Endothelial cell of umbilical vein (primary cell): ENCODE results near the gene DNAH10. TPM values are rescaled to one million over a fixed set of nuclear protein-coding genes. Genes with fewer than 3 reads are reported as not detected.

Source experiments
- BruUV-seq: library from RNA; stranded (reverse); fragments of 400-500 nt; replicated peaks from 2 replicates; lab custom pipeline; 2021; lab: Mats Ljungman, UMichigan
- CTCF ChIA-PET: fragments of 300-600, 350-600 bp; sonication (Branson Sonifier 250); formaldehyde crosslinking; loops from one replicate; lab custom pipeline; 2021; ENCODE audit warnings: antibody characterized with exemption, inconsistent platforms; lab: Charles Lee
- POLR2A ChIA-PET: fragments of 300-600, 350-600 bp; sonication (Branson Sonifier 250); formaldehyde crosslinking; loops from one replicate; lab custom pipeline; 2021; ENCODE audit warnings: antibody characterized with exemption, inconsistent platforms; lab: Charles Lee
- DNase-seq: peaks from one replicate; pipeline ENCODE4 v3.0.0-alpha.2; 2011; ENCODE audit warnings: low read depth, low spot score
- FAIRE-seq: peaks from 2 replicates; lab custom pipeline; 2011; peaks lifted over from hg19 to GRCh38; lab: Jason Lieb, UNC
- H2AFZ ChIP-seq: 2 replicates; pipeline ENCODE4 v1.6.0; 2012; ENCODE audit warnings: low read depth, low read length, control low read depth, inconsistent platforms
- H3K27ac ChIP-seq: 2 replicates; pipeline ENCODE4 v1.5.1; 2011; ENCODE audit warnings: low read depth, mild to moderate bottlenecking, control low read depth, low read length, moderate library complexity; ENCODE audit not compliant: insufficient read depth
- H3K27me3 ChIP-seq, 2 experiments: 2 replicates each; pipeline versions ENCODE4 v1.6.0 to v1.6.1; 2011; ENCODE audit warnings: low read length in 2 of 2, mixed read lengths in 1 of 2; ENCODE audit not compliant: control insufficient read depth in 2 of 2, insufficient read depth in 2 of 2
- H3K36me3 ChIP-seq, 2 experiments: 2 replicates in 1 of 2; 3 replicates in 1 of 2; pipeline ENCODE4 v1.5.1; 2011; ENCODE audit warnings: low read length in 2 of 2, mild to moderate bottlenecking in 1 of 2, moderate library complexity in 1 of 2; ENCODE audit not compliant: control insufficient read depth in 2 of 2, insufficient read depth in 2 of 2; ENCODE audit errors: extremely low read depth in 1 of 2
- H3K4me1 ChIP-seq: 3 replicates; pipeline ENCODE4 v1.5.1; 2011; ENCODE audit warnings: mild to moderate bottlenecking, low read length; ENCODE audit not compliant: control insufficient read depth, insufficient read depth; ENCODE audit errors: extremely low read depth
- H3K4me2 ChIP-seq: 2 replicates; pipeline ENCODE4 v1.6.1; 2011; ENCODE audit warnings: low read length, control low read depth, mixed read lengths; ENCODE audit not compliant: insufficient read depth
- H3K4me3 ChIP-seq, 3 experiments: fragments of 200-600 bp in 1 of 3; sonication (generic), shearing (Covaris generic) in 1 of 3; replicated peaks in 1 of 3; 2 replicates each; pipeline ENCODE4 v1.5.1; 2011 to 2016; ENCODE audit warnings: control low read depth in 3 of 3, low read length in 3 of 3, mild to moderate bottlenecking in 2 of 3, inconsistent platforms in 1 of 3, low read depth in 1 of 3, moderate library complexity in 1 of 3; ENCODE audit not compliant: insufficient read depth in 1 of 3
- H3K79me2 ChIP-seq: 2 replicates; pipeline ENCODE4 v1.6.0; 2012; ENCODE audit warnings: low read length, inconsistent platforms; ENCODE audit not compliant: control insufficient read depth, insufficient read depth
- H3K9ac ChIP-seq: replicated peaks from 2 replicates; pipeline ENCODE3; 2011; ENCODE audit warnings: low read length, control low read depth; ENCODE audit not compliant: insufficient read depth; ENCODE audit errors: extremely low read depth
- H3K9me1 ChIP-seq: replicated peaks from 3 replicates; pipeline ENCODE4 v1.6.0; 2011; ENCODE audit warnings: mild to moderate bottlenecking, low read length; ENCODE audit not compliant: control insufficient read depth, insufficient read depth; ENCODE audit errors: extremely low read depth
- H3K9me3 ChIP-seq: replicated peaks from 2 replicates; pipeline ENCODE4 v1.5.1; 2012; ENCODE audit warnings: low read length, inconsistent platforms; ENCODE audit not compliant: control insufficient read depth, insufficient read depth
- H4K20me1 ChIP-seq: replicated peaks from 2 replicates; pipeline ENCODE3; 2011; ENCODE audit warnings: mild to moderate bottlenecking, low read length; ENCODE audit not compliant: control insufficient read depth, insufficient read depth; ENCODE audit errors: extremely low read depth
- EZH2 ChIP-seq: IDR thresholded peaks from 2 replicates; pipeline ENCODE4 v1.6.1; 2012; ENCODE audit warnings: borderline replicate concordance, low read depth, mild to moderate bottlenecking, moderate library complexity, low read length, inconsistent platforms; ENCODE audit not compliant: severe bottlenecking
- FOS ChIP-seq: IDR thresholded peaks from 2 replicates; pipeline ENCODE4 v1.6.1; 2011; ENCODE audit warnings: mild to moderate bottlenecking, low read length, moderate library complexity, borderline replicate concordance; ENCODE audit not compliant: insufficient read depth
- MYC ChIP-seq: IDR thresholded peaks from one replicate; pipeline ENCODE4 v1.6.1; 2011; ENCODE audit warnings: mild to moderate bottlenecking, low read depth, low read length
- dilution Hi-C: fragments of 300-500 bp; cut with MboI; formaldehyde crosslinking; loops from one replicate; pipeline ENCODE4 v1.15.0; 2019; ENCODE audit warnings: low sequenced_read_pairs; ENCODE audit not compliant: extremely low pct_ligation_motif_present
- intact Hi-C: fragments of 100-400 bp; cut with micrococcal nuclease; formaldehyde crosslinking; loops from one replicate; pipeline ENCODE4 v1.10.0; 2022
- polyA plus RNA-seq, 4 experiments: library from polyadenylated mRNA; depleted of rRNA in 3 of 4; stranded (reverse) in 3 of 4; unstranded in 1 of 4; fragments of >200 nt; gene quantifications; 2 replicates each; pipeline versions ENCODE4 v1.2.1 to v1.2.3, GENCODE V29; 2011 to 2012; ENCODE audit warnings: missing spikeins in 1 of 4
- total RNA-seq: library from RNA; stranded (reverse); gene quantifications from 2 replicates; pipeline ENCODE4 v1.2.3, GENCODE V29; 2021
- TF ChIP-seq, protein P1 (sequence below): IDR thresholded peaks from 2 replicates; pipeline ENCODE4 v1.6.1; 2011; ENCODE audit not compliant: insufficient read depth, insufficient read length
- TF ChIP-seq, protein P2 (sequence below), 2 donors: IDR thresholded peaks; 1 replicate in 1 of 2; 2 replicates in 1 of 2; pipeline ENCODE4 v1.5.1; 2011; ENCODE audit warnings: low read length in 2 of 2, mild to moderate bottlenecking in 2 of 2, moderate library complexity in 2 of 2, control low read depth in 1 of 2, inconsistent platforms in 1 of 2, low read depth in 1 of 2; ENCODE audit not compliant: insufficient read depth in 1 of 2; ENCODE audit errors: extremely low read depth in 1 of 2

Gene DNAH10
- total and polyA plus RNA-seq, 2 donors (not counting 3 experiments of a cell fraction or from before 2014, with no cell fraction given) = 0.04 to 0.31 TPM

DNA sequence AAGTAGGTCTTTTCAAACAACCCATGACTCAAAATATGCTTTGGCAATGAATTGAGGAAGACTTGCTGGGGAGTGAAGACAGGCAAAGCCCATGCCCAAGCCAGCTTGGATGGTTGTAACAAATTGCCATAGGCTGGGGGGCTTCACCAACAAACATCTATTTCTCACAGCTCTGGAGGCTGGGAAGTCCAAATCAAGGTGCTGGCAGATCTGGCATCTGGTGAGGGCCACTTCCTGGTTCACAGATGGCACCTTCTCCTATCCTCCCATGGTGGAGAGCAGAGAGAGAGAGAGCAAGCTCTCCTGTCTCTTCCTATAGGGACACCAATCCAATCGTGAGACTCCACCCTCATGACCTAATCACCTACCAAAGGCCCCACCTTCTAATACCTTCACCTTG, 11.3 kb downstream of the DNAH10 start:
- DNase-seq = no peak
- Histone ChIP-seq H3K9ac (no peak overlapping the region), H2AFZ (no peak overlapping the region), H3K4me1 (no peaks in the 10 kb centered on the region), H4K20me1 (no peaks in the 10 kb centered on the region), H3K27ac (no peak overlapping the region), H3K36me3 (no peaks in the 10 kb centered on the region), H3K27me3 (peaks cover 6 to 9% of the 10 kb centered on the region in 2 experiments), H3K9me3 (no peaks in the 10 kb centered on the region), H3K4me3 (no peak overlapping the region), H3K79me2 (no peaks in the 10 kb centered on the region), H3K9me1 (no peaks in the 10 kb centered on the region), H3K4me2 (no peak overlapping the region)
- intact Hi-C loops (no loop called here), dilution Hi-C loops (no loop called here)
- ChIA-PET CTCF (no interaction called here), POLR2A (no interaction called here)
- TF ChIP-seq MYC (no peak), EZH2 (no peak), FOS (no peak)
- TF ChIP-seq, protein P1, sequence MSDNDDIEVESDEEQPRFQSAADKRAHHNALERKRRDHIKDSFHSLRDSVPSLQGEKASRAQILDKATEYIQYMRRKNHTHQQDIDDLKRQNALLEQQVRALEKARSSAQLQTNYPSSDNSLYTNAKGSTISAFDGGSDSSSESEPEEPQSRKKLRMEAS = no peak
- no peak for FAIRE-seq
- BruUV-seq = no TSS peak

DNA sequence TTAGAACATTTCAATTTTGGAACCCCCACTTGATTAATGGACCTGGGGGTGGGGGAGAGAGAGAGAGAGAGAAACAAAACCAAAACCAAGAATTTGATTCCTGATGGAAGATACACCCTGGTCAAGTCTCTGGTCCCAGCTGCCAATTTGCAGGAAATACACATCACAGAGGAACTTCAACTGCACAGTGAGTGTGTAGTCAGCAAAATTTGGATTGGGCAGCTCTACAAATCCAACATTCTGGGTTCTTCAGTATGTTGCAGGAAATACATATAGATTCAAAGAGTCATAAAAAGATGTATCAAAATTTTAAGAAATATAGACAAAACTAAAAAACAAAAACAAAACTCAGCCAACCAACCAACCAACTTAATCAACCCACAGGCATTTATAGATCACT, 17.4 kb downstream of the DNAH10 start:
- H3K36me3 ChIP-seq = no peaks in the 10 kb centered on the region
- peaks cover 0 to 3% of the 10 kb centered on the region in 2 experiments for H3K27me3 ChIP-seq
- H3K9me3 ChIP-seq = no peaks in the 10 kb centered on the region
- no peak overlapping the region for H3K4me3 ChIP-seq
- no peaks in the 10 kb centered on the region for H3K79me2 ChIP-seq
- no peak overlapping the region for H3K9ac ChIP-seq
- FAIRE-seq (no peak), DNase-seq (no peak)
- H3K4me2 ChIP-seq = no peak overlapping the region
- H3K4me1 ChIP-seq = no peaks in the 10 kb centered on the region
- no peak overlapping the region for H2AFZ ChIP-seq
- H3K9me1 ChIP-seq = no peaks in the 10 kb centered on the region
- H3K27ac ChIP-seq = no peak overlapping the region
- dilution Hi-C loops = no loop called here
- intact Hi-C loops = no loop called here
- ChIA-PET POLR2A (no interaction called here), CTCF (interaction anchor here (0.6 to 1.3 kb wide), 3 partner anchors 9 to 263 kb away, joined by 3 to 4 read pairs (median 4); no protein-coding TSS in a partner anchor)
- no TSS peak for BruUV-seq
- TF ChIP-seq, protein P2, sequence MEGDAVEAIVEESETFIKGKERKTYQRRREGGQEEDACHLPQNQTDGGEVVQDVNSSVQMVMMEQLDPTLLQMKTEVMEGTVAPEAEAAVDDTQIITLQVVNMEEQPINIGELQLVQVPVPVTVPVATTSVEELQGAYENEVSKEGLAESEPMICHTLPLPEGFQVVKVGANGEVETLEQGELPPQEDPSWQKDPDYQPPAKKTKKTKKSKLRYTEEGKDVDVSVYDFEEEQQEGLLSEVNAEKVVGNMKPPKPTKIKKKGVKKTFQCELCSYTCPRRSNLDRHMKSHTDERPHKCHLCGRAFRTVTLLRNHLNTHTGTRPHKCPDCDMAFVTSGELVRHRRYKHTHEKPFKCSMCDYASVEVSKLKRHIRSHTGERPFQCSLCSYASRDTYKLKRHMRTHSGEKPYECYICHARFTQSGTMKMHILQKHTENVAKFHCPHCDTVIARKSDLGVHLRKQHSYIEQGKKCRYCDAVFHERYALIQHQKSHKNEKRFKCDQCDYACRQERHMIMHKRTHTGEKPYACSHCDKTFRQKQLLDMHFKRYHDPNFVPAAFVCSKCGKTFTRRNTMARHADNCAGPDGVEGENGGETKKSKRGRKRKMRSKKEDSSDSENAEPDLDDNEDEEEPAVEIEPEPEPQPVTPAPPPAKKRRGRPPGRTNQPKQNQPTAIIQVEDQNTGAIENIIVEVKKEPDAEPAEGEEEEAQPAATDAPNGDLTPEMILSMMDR (IDR thresholded peaks at IDR 0.05; ENCODE audit: extremely low read depth in 1 of 2, insufficient read depth in 1 of 2, low read depth in 1 of 2, low read length in 2 of 2) = no peak
- TF ChIP-seq EZH2 (no peak), FOS (no peak), MYC (no peak)
- H4K20me1 ChIP-seq = no peaks in the 10 kb centered on the region
